Activated T-cell treated with anti-CD3 and anti-CD28 coated beads for 4 hours (primary cell): ENCODE data around the gene PRR30.

Experiments
- DNase-seq: peaks from one replicate; pipeline ENCODE4 v3.0.0-alpha.2; 2020

The PRR30 gene

DNA sequence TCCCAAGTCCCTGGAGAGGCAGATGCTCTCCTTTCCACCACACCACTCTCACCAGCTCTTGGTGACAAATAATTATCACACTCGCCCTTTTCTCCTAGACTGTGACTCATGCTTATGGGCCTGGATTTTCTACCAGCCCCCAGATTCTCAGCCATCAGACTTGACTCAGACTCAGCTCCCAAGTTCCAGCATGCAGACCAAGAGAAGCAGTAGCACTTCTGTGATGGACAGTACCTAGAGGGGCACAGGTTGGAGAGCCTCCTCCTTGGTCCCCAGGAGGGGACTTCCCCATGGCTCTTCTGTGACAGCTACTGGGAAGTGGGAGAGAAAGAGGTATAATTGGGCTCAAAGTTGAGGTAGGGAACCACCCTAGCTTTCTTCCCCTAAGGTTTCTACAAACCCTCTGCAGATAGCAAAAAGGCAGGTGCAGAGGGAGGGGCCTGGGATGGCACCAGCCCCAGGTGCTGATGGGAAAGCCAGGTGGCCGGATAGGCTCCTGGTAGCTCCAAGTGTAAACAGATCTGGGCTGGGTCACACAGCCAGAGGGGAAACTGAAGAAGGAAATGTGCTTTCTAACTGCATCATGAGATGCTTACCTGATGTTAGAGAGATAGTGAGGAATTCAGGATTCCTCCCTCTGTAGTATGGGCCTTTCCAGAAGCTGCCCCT, 13.7 kb upstream of the PRR30 start:
- DNase-seq = no peak

GRCh38 chr2:27152102-27152795, 13.0 kb upstream of the PRR30 start:
- DNase-seq = no peak

GRCh38 chr2:27150639-27151230, 11.5 kb upstream of the PRR30 start:
- DNase-seq = no peak

GRCh38 chr2:27149570-27150405, 10.6 kb upstream of the PRR30 start:
- no peak for DNase-seq

DNA sequence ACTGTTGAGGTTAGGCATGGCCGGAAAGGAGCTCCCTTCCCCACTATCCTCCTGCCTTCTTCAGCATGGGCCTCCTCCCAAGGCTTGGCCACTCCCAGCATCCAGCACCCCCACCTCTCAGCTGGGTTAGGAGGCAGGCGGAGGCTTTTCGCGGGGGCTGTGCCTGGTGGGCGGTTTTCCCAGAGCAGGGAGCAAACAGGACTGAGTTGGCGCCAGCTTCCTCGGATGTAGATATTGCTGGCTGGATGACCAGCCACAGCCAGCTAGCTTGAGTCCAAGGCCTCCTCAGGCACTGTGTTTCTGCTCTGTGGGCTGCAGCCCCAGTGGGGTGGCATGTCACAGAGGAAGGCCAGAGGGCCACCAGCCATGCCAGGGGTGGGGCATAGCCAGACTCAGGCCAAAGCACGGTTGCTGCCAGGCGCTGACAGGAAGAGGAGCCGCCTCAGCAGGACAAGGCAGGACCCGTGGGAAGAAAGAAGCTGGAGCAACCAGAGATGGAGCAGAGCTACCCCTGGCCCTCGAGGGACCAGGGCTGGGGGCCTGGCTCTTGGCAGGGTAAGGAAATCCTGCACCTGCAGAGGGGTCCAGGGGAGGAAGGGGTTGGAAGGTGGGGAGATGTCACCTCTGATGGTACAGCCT, 9.7 kb upstream of the PRR30 start, which contains the start of gene TCF23:
TSS of gene TCF23 (plus strand) at position 204 of the 639 bp plus-strand sequence. CDS start at position 334, 130 bp downstream.
- no peak for DNase-seq

GRCh38 chr2:27147935-27148334, 8.7 kb upstream of the PRR30 start:
- DNase-seq = no peak

GRCh38 chr2:27145682-27146081, 6.5 kb upstream of the PRR30 start:
- no peak for DNase-seq

GRCh38 chr2:27143285-27143684, 4.1 kb upstream of the PRR30 start:
- no peak for DNase-seq

DNA sequence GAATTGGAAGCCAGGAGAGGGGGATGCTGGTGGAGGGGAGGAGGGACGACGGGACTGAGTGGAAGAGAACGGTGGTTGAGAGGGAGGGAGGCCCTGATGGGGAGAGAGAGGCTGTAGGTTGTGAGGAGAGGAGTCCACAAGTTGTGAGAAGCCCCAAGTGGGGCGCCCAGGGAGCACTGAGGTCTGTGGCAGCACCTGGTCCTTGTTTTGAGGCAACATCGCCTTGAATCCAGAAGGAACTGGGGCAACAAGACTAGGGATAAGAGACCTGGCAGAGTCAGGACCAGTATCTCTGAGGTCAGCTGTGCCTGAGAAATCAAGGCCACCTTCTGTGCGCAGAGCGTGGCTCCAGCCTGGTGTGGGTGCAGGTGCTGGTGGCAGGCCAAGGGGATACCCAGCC, 1.1 kb downstream of the PRR30 start:
- no peak for DNase-seq

DNA sequence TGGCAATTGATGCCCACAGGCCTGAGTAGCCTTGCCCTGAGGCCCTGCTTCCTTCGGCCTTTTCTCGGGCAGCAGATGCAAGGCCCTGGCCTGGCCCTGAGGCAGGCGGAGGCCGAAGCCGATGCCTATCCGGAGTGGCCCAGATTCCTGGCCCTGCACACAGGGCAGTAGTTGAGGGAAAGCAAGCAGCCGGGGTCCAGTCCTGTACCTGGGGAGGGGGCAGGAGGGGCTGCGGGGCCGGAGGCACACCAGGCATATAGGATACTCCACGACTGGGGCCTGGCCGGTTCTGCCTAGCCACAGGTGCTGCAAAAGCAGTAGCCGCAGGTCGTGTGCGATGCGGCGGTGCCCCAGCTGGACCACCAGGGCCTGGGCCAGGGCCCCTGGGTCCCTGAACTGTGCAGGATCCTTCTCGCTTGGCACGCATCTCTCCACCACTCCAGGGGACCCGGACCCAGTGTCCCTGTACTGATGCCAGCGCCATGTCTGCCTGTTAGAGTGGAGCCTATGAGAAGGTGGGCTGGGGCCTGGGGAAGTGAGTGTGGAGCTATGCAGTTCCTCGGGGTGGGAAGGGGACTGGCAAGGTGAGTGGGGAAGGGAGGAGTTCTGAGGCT, 1.8 kb downstream of the PRR30 start:
- no peak for DNase-seq

DNA sequence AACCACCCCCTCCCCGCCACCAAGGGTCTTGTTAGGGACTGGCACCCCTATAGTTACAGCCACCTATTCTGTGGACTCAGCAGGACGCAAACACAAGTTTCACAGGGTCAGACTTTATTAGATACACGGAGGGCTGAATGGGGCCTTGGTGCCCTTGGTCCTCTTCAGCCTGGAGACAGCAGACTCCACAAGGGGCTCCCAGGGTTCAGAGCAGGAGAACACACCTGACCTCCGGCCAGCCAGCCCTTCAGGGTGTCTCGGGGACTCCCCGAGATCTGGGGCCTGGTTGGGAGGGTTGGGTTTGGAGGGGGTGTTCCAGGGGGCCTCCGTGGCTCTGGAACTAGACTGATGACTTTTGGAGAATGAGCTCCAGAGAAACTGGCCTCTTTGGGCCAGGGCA, 2.5 kb downstream of the PRR30 start:
- DNase-seq = no peak

- DNase-seq = no peak
Observed at GRCh38 chr2:27135478-27135955, 3.7 kb downstream of the PRR30 start.

GRCh38 chr2:27134781-27135477, 4.3 kb downstream of the PRR30 start:
- DNase-seq = no peak

DNA sequence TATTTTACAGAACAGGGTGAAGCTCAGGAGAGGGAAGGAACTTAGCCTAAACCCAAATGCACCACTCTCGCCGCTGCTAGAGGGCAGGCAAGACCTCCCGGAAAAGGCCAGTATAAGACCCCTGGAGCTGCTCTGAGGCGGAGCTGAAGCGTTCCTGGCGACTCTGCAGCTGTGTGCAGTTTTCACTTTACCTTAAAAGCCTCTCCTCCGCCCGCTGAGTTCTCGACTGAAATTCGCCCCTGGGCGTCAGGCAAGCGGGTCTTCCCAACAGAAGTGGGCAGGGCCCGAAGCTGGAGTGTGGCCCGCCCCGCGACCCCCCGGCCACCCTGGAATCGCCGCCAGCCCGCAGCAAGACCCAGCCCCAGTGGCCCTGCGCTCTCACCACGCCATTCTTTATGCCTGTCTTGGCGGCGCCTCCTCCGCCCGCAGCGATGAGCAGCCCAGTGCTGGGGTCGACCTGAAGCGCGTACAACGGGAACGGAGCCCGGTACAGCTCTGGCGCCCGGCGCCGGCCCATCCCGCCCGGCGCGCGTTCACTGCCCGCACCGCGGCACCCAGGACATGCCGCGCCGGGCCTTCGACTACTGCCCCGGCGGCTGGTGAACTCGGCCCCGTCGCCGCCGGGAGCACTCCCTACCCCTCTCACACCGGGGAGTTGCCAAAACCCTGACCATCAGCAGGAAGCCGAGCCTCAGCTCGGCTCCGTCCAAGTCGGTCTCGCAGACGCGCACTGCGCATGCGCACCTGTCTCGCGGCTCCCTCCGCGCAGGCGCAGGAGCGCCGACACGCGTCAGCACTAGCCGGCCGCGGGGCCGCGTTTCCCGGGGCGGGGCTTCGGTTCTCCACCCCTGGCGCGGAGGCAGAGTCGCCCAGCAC, 5.1 kb downstream of the PRR30 start, which contains the start of gene PREB:
TSS of gene PREB (minus strand) at position 732 of the 876 bp plus-strand sequence. CDS start at position 517, 215 bp downstream.
- DNase-seq = peak; percentile 97

DNA sequence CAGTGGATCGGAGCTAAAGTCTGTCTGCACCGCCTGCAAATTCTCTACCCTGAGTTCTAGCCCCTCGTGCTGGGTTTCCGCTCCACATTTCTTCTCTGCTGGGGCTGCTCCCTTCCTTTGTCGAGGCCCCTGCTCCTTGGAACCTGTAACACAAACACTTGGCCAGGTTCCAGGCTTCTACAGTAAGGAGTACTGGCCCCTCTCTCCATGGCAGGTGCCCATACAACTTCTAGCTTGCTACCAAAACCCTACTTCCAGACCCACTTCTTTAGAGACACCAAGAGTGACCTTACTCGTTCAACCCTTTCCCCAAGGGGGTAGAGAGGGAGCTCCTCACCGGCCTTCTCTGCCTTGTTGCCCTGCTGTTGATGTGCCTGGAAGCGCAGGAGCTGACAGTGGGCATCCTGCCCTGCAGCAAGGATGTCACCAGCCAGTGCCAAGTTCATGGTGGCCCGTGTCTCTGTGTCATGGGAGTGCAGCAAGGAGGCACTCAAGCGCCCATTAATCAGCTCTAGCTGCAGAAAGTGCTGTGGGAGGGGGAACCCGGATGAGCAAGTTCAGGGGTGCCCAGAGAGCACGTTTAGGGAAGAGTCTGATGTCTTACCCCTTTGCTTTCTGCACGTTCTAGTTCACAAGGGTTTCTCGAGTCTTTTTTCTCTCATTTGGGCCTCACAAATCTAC, 5.9 kb downstream of the PRR30 start:
- DNase-seq = no peak

DNA sequence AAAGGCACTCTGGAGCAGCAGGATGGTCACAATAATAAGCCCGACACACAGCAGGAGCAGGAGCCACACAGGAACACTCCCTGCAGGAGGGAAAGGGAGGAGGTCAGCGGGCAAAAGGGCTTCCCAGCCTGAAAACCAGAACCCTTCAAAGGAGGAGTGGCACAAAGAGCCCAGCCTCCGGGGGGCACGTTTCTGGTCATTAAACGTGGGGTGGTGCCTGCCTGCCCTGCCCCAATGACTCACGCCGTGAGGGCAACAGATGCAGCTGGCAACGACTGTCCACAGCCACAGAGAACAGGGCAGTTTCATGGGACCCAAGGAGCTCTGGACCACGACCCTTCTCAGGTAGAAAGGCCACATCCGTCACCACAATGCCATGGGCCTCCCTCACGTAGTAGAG, 7.8 kb downstream of the PRR30 start:
- DNase-seq = no peak

DNA sequence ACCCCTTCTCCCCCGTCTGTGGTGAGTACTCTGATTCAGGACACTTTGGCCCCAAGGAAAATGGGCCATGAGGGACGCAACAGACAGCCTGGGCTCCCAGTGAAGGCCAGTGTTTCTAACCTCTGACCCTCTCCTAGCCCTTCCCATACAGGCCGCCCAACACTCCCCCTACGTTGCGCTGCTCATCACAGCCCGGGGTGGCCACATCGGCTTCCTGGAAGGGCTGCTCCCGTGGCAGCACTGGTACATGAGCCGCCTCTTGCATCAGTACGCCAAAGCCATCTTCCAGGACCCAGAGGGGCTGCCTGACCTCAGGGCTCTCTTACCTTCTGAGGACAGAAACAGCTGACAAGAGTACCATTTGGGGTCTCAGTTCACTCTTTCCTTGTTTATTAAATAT, 8.8 kb downstream of the PRR30 start:
- DNase-seq = no peak

GRCh38 chr2:27128668-27129571, 10.3 kb downstream of the PRR30 start:
- DNase-seq = no peak
